HG02798 (cell line): Measurements from ENCODE around the gene H2AZ1.
"Not testable (repeated sequence)": the region's sequence is repeated elsewhere in the genome, so short reads cannot be mapped to it uniquely, and the experiment has no call there.

ENCODE experiments used
- ATAC-seq: cut with Tn5 transposase; IDR thresholded peaks from one replicate; pipeline ENCODE4 v1.9.1; 2021; ENCODE audit warnings: mild to moderate bottlenecking; ENCODE audit not compliant: unreplicated experiment, poor library complexity

H2AZ1 gene

GRCh38 chr4:99949999-99950912 is at the start of gene H2AZ1:
TSS of gene H2AZ1 (minus strand) at chr4:99950275. CDS start at chr4:99950170, 105 bp downstream.
- ATAC-seq, result peak; percentile 69

GRCh38 chr4:99998062-99998867 is 48.2 kb upstream of the H2AZ1 start:
- ATAC-seq, result peak; percentile 60

DNA sequence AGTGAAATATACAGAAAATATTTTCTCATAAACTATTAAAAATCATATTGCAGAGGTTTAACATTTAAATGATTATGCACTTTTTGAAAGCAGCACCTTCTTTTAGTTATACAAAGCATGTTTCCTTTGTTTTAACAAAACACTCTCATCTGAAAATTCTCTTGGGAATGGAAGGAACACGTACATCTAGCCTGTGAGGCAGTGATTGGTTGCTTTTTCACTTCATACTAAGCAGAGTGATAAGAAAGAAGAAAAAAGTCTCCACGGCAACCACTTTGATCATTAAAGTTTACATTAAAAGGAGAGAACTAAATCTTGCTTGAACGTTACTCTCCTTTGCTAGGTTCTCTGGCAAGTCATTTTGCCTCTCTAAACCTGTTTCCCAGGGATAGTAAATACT is 41.7 kb upstream of the H2AZ1 start:
- ATAC-seq, result no peak

DNA sequence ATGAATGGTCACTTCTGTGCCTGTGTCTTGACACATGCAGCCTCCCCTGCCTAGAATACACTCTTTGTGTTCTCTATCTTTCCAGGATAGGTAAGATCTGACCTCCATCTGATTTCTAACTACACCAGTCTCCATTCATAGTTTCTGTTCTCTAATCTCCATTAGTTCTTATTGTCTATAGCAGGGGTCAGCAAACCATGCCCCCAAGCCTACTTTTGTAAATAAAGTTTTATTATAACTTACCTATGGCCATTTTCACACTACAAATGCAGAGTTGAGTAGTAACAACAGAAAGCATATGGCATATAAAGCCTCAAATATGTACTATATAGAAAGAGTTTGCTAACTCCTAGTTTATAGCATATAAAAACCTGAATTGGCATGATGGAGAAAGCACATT is 37.6 kb upstream of the H2AZ1 start:
- ATAC-seq, result no peak

DNA sequence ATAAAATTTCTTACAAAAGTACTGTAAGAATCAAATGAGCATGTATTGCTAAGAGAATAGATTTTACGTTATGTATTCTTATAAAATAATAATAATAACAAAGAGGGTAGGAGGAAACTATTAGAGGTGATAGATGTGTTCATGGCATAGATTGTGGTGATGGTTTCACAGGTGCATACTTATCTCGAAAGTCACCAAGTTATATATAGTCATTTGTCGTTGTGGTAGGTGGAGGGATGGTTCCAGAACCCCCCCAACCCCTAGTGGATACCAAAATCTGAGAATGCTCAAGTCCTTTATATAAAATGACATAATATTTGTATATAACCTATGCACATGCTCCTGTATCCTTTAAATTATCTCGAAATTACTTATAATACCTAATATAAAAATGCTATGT is 36.7 kb upstream of the H2AZ1 start:
- peak; percentile 62 for ATAC-seq

GRCh38 chr4:99983289-99983943 is 33.3 kb upstream of the H2AZ1 start:
- ATAC-seq, result peak; percentile 64

- ATAC-seq, result no peak
These were observed 29.8 kb upstream of the H2AZ1 start for GRCh38 chr4:99979872-99980271.

DNA sequence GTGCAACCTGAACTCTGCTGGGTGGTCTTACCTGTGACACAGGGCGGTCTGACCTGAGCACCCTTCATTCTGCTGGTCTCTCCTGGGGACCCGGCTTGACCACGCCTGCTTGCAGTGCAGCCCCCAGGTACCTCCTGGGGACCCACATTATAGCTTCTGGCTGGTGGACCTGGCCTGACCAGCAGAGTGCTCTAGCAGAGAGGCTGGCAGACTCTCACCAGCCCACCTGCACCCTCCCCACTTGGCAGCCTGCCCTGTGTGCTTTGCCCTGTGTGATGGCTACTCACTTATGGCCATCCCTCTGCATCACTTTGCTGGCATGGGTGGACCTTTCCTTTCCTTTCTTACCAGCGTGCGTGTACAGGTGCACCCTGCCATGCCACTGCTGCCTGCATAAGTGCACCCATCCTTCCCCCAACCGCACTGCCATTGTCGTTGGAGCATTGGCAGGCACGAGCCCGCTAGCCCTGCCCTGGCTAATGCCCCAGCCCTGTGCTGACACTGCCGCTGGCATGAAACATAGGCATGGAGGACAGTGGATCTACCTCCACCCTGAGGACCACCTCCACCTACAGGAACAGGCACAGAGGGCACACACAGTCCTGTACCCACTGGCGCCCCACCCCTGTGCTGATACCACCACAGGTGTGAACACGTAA is 21.5 kb upstream of the H2AZ1 start:
- ATAC-seq, result no peak

DNA sequence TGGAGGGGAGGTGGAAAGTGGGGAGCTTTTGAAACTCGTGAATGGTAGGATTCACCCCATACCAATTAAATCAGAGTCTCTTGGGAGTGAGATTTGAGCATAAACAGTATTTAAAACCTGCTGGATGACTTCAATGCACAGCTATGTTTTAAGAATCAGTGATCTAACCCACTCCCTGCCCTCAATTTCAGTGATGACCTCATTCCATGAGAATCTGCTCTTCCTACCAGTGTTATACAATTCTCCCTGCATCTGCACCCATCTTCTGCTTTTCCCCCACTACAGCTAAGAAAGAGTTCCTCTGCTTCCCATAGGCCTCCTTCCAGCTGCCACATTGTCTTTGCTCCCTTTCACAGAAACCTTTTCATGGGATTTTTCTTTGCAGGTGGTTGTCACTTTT is 18.3 kb upstream of the H2AZ1 start:
- no peak for ATAC-seq

GRCh38 chr4:99966692-99967091 is 16.6 kb upstream of the H2AZ1 start:
- ATAC-seq, result no peak

GRCh38 chr4:99965674-99966350 is 15.7 kb upstream of the H2AZ1 start:
- no peak for ATAC-seq

DNA sequence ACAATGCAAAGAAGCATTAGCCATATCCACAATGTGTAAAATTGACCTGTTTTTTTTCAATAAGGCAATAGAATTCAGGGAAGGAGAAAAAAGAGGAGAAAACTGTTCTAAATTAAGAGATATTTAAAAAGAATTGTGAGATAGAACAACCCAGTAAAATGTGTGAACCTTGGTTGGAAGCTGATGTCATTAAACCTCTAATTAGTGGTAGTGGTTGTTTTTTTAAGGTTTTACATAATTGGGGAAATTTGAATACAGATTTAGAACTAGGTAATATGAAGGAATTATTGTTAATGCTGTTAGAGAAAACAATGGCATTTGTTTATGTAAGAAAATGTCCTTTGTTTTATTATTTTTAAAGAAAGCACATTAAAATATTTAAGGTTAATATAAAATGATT is 15.1 kb upstream of the H2AZ1 start:
- no peak for ATAC-seq

DNA sequence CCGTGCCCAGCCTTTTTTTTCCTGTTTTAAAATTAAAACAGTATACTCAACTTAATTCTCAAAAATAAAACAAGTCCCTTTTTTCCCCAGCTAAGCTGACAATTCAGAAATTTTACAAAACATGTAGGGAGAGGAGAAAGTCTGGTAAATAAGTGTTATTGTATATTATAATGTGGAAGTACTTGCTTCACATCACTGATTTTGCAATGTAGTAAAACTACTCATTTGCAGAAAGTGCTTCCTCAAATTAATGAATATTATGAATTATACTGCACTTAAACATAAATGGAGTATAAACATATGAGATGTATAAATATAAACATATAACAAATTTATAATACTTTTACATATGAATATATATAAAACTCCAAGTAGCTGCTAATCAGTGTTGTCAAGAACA is 11.6 kb upstream of the H2AZ1 start:
- no peak for ATAC-seq

- ATAC-seq, result no peak
These were observed 10.6 kb upstream of the H2AZ1 start for GRCh38 chr4:99960648-99961047.

GRCh38 chr4:99958207-99958606 is 8.1 kb upstream of the H2AZ1 start:
- not testable (repeated sequence) for ATAC-seq

DNA sequence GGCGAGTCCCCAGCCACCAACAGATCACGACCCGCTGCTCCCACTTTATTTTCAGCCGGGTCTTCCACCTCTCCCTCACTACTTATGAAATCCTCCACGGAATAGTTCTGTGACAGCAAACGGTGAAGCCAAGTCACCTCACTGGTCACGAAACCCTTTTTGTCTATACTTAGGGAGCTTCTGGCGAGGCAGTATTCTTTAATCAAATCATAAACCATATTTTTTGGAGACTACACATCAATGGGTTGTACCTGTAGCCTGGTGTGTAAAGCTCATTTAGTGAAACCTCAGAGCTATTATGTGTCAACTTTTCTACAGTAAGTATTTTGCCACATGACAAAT is 809 bp upstream of the H2AZ1 start:
- no peak for ATAC-seq

- ATAC-seq, result peak; percentile 26
These were observed 759 bp downstream of the H2AZ1 start for GRCh38 chr4:99949034-99949998.

- no peak for ATAC-seq
These were observed 2.5 kb downstream of the H2AZ1 start for GRCh38 chr4:99947608-99948007.

DNA sequence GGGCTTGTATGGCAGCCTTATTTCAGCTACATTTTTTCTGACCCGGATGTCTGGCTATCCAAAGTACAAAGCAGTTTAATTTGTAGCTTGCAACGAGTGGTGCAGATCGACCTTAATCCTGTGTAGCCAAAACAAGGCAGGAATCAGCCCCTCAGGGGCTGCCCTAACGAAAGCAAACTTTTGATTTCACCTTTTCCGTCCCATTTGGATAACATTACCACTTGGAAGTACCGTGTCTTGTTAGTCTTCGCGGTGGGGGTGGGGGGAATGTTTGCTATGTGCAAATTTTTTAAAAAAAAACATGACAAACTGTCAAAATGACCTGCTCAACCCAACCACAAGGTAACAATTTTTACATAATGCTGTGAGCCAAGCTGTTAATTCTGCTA is 2.9 kb downstream of the H2AZ1 start:
- no peak for ATAC-seq
